GM21526 (cell line): ENCODE results near the gene CFAP221.
"Not testable (repeated sequence)": the region's sequence is repeated elsewhere in the genome, so short reads cannot be mapped to it uniquely, and the experiment has no call there.

Source experiments
- ATAC-seq: cut with Tn5 transposase; IDR thresholded peaks from one replicate; pipeline ENCODE4 v1.9.1; 2021; ENCODE audit warnings: moderate library complexity; ENCODE audit not compliant: unreplicated experiment, low FRiP score

The CFAP221 gene

DNA sequence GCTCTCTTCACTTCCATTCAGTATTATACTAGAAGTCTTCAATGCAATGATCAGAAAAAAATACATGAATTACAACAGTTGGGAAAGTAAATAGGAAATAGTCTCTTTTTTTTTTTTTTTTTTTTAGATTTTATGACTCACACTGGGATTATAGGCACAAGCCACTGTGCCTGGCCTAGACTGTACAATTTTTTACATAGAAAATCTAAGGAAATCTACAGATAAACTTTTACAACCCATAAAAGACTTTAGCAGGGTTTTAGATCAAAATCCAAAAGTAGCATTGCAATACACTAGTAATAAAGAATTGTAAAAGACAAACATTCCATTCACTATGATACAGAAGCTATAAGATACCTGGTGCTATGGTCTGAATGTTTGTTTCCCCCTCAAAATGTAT is 39.0 kb downstream of the CFAP221 start:
- no peak for ATAC-seq

DNA sequence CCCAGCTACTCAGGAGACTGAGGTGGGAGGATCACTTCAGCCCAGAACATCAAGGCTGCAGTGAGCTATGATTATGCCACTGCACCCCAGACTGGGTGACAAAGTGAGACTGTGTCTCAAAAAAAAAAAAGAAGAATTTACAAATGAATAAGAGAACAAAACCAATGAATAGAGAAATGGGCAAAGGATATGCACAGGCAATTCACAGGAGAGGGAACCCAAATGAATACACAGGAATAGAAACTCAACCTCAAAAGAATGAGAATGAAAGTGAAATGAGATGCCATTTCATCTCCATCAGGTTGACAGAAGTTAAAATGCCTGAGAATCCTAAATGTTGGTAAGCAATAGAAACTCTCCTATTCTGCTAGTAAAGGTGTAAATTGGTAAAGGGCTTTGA is 40.2 kb downstream of the CFAP221 start:
- ATAC-seq: no peak

DNA sequence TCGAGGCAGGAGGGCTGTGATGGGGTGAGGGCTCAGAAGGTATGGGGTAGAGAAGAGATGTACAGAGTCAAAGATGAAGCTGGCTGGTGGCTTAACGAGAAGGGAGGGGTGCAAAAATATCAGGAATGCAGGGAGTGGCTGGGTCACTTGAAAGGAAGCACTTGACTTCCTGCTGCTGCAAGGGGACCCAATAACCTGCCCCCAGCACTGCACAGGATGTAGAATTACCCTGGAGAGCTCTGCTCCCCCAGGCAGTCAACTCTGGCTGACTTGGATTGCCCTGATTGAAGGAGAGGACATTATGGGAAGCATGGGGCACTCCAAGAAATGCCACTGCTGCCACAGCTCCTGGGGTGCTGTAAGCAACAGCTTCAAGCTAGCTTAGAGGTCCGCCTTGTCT is 41.8 kb downstream of the CFAP221 start:
- no peak for ATAC-seq

DNA sequence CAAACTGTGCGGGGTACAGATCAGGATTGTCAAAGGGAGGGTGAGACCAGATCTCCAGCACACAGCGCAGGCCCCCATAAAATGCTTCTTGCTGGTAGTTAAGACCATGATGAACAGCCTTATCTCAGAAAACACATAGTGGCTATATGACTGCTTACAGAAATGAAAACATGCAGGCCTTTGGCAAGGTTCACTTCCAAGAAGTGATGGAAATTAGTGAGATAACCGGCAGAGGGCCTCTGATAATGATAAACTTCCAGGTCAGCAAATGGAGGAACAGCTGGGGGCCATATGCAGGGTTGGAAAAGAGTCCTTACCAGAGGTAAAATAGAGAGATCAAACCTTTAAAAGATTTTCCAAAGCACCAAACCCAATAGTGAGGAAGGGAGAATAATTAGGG is 46.6 kb downstream of the CFAP221 start:
- no peak for ATAC-seq

DNA sequence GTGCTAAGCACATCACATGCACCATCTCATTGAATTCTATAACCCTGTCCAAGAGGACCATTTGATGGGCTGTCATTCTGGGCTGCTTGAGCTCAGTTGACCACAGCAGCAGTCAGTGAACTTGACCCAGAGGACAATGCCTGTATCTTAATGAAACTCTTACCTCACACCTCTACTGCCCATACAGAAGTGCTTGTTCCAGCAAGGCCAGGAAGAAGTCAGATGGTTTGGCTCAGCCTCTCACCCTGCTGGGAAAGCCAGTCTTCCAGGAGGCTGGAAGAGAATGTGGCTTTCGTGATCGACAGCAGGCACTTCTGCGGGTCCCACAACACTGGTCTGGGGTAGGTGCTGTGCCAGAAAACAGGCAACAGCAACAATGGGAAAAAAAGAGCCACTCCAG is 47.3 kb downstream of the CFAP221 start:
- ATAC-seq: no peak

DNA sequence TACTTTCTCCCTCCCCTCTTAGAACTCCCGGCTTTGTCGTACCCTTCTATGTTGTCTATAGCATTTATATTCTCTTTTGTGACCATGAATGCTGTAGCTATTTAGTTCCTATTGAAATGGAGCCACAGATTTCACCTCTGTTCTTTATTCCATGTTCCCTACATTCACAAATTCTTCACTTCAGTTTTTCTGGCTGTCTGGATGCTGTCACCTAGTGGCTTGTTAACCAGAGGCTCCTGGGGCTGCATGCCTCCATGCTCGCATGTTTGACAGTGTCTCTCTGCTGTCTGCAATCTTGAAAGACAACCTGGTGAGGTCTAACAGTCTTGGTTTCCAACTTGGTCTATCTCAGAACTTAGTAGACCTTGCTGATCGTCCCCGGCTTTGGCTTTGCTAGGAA is 48.2 kb downstream of the CFAP221 start:
- no peak for ATAC-seq

DNA sequence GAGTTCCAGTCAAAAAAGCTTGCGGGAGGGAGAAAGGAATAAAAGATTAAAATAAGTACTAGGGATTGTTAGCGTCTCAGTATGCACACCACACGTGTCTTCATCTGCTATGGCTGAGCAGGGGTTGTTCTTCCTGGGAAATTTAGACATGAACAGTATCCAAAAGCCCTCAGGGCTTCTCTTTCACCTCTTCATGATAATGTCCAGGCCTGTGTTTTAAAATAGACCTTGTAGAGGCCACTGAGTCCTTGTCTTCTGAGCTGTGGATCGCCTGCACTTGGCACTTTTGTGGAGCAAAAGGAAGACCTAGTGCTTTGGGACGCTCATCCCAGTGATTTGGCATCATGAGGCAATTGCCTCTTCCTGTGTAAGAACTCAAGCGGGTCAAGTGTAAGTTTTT is 52.4 kb downstream of the CFAP221 start:
- no peak for ATAC-seq

DNA sequence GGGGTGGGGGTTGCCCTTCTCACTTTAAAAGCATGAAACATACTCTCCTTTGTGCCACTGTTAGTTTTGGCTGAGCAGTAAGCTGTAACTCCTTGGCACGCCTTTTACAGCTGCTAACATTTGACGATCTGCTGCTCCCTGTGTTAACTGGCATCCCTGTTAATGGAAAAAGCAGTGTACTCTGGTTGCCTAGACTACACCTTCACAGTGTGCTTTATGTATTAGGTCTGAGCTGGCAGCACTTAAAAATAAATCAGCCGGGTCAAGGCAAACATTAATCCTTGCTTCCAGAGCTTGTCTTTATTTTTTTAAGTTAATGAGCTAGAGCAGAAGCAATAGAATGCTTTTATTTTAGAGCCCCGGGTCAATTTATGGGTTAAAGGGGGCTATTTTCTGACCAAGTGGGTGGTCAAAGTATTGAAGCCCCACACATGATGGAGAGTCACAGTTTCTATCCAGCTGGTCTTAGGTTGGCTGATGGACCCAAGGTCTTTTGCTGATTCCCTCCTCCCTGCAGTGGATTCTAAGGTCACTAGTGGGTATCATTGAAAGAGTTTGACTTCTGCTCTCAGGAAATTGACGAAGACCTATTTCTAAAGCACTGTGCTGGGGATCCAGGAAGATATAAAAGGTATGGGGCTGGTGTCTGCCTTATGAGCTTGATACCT is 54.5 kb downstream of the CFAP221 start:
- no peak for ATAC-seq

DNA sequence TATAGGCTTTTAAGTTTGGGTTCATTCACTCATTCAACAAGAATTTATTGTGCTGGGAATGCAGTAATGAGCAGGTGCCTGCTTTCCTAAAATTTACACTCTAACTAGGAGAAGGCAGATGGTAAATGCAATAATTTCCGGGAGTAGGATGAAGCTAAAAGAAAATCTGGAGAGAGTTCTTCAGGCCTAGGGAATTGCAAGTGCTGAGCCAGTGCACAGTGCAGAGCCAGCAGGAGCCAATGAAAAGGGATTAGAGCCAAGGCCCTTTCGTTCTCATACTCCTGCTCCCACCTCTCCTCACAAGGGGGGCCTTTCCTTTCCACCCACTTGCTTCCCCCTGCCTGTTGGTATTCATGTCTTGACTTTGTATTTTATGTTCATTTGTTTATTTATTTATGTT is 55.1 kb downstream of the CFAP221 start:
- ATAC-seq: no peak

DNA sequence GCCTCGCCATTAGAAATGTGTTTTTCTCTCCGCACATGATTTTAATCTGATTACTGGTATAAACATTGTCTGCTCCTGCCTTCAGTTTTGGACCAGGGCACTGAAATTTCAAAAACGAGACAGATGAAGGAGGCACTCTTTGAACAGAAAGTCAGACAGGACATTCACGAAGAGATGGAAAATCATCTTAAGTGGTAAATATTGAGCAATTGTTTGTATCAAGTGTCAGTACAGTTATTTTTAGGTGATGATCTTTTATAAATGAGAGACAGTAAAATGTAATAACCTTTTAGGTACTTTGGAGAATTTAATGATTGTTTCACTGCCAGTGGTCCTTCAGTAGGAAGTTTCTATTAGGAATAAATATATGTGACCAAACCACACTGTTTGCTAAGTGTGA is 60.8 kb downstream of the CFAP221 start:
- ATAC-seq: no peak

DNA sequence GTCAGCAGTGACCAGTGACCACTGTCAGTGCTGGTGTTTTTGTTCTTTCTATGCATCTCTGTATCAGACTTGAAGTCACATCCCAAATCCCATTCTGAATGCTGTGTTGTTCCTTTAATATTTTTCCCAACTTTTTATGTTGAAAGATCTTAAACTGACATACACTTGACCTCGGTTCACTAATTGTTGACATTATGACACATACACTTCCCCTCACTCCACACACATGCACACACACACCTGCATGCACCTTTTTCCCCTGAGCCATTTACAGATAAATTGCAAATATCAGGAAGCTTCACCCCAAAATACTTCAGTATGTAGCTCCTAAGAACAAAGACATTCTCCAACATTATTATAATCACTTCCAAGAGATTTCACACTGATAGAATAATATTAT is 62.4 kb downstream of the CFAP221 start:
- ATAC-seq: no peak

DNA sequence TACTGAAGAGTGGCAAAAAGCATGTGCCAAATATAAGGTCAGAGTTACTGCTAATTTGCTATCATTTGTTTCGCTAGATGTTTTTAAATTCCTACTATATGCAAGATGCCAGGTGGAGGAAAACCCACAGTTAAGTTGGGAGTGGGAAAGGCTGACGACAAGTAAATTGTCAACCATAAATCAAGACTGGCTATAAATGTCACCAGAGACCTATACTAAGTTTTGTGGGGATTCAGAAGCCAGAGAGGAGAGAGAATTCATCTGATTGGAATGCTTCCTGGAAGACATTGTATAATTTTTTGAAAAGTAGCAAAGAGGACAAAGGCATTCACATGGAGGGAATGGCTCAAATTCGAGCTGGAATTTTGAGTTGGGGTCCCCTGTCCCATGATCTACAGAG is 64.3 kb downstream of the CFAP221 start:
- ATAC-seq: no peak

DNA sequence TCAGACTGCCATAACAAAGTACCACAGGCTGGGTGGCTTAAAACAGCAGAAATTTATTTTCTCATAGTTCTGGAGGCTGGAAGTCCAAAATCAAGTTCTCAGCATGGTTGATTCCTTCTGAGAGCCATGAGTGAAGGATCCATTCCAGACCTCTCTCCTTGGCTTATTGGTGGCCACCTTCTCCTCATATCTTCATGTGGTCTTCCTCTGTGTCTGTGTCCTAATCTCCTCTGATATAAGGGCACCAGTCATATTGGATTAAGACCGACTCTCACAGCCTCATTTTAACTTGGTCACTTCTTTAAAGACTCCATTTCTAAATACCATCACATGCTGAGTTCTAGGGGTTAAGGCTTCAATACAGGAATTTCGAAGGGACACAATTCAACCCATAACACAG is 65.1 kb downstream of the CFAP221 start:
- ATAC-seq: no peak

DNA sequence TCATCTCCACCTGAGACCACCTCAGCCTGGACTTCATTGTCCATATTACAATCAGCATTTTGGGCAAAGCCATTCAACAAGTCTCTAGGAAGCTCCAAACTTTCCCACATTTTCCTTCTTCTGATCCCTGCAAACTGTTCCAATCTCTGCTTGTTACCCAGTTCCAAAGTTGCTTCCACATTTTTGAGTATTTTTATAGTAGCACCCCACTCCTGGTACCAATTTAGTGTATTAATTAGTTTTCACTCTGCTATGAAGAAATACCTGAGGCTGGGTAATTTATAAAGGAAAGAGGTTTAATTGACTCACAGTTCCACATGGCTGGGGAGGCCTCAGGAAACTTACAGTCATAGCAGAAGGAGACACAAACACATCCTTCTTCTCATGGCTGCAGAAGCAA is 69.9 kb downstream of the CFAP221 start:
- not testable (repeated sequence) for ATAC-seq

DNA sequence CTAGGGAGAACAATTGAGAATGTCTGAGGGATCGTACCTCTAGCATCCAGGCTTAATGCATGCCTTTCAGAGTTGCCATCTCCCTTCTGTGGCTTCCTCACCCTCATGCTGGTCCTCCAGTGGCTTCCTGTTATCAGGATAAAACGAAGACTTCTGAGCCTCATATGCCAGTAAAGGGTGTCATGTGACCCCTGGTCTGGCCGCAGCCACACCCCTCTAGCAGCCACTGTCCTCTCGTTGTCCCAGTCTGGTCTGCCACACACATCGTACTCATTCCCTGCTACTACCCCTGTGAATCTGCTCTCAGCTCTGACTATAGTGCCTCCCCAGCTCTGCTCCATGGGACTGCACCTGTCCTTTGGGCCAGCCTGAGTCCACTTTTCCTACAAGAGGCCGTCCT is 72.2 kb downstream of the CFAP221 start:
- ATAC-seq: no peak

DNA sequence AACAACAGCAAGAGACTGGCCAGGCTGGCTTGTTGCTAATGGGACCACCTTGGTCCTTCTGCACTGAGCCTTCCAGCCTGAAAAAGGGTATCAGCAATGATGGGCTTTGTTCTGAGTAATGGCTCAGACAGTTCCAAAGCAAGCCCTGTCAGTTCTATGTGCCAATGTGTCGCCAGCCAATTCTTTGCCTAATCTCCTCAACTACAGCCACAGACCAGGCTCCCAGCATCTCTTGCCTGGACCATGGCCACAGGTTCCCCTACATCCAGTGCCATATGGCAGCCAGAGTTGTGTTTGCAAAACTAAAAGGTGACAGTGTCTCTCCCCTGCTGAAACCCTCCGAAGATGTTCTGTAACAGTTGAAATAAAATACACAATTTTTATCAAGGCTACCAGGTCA is 73.2 kb downstream of the CFAP221 start:
- no peak for ATAC-seq

DNA sequence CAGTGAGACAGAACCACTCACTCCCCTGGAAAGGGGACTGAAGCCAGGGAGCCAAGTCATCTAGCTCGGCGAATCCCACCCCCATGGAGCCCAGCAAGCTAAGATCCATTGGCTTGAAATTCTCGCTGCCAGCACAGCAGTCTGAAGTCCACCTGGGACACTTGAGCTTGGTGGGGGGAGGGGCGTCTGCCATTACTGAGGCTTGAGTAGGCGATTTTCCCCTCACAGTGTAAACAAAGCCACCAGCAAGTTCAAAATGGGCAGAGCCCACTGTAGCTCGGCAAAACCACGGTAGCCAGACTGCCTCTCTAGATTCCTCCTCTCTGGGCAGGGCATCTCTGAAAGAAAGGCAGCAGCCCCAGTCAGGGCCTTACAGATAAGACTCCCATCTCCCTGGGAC is 74.5 kb downstream of the CFAP221 start:
- ATAC-seq: not testable (repeated sequence)

DNA sequence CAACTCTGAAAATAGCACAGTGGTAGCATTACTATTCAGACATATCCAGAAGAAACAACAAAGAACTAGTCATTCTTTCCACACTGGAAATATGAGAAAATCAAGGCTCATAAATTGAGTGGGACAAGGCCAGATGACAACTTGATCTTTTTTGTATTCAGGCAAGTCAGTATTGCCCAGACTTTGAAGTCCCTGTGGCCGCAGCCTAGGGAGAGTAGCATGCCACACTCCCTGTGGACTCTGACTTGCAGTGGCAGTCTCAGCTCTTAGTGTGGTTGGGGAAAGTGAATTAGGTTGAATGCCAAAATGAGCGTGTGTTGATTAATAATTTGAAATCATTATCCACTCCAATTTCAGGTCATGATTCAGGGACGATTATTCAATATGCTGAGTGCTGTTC is 81.0 kb downstream of the CFAP221 start:
- ATAC-seq: no peak

DNA sequence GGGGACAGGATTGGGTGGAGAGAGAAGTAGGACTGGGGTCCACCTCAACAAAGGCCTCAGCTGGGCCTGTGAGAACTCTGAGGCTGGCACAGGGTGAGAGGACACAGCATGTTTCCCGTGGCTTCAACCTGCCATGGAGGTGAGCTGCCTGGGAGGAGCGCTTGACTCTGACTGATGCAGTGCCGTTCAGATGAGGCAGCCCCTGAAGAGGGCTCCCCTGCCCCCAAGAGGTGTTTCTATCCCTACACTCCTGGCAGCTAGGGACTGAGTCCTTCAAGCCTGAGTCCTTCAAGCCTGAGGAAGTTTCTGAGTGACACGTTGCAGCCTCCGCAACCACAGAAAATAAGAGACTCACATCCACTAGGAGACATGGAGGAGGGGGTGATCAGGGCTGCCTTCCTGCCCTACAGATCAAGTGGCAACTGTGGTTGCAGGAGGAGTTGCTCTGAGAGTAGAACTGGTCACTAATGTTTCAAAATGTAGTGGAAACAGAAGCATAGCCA is 85.1 kb downstream of the CFAP221 start:
- ATAC-seq: no peak

DNA sequence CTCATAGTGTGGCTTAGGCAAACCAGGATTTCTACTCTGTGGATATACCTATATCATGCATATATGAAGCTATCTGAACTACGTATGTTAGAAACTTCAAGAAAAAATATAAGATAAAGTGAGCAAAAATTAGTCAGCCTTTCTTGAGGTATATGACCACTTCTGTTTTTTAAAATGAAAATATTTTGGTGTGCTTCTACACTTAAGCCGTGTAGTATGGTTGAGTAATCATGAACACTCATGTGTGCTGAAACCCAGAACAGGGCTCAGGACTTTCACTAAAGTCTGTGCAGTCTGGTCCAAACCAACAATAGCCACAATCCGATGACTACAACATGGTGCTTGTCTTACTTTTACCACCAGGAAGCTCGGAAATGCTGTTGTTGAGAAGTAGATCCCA is 85.9 kb downstream of the CFAP221 start:
- ATAC-seq: no peak

DNA sequence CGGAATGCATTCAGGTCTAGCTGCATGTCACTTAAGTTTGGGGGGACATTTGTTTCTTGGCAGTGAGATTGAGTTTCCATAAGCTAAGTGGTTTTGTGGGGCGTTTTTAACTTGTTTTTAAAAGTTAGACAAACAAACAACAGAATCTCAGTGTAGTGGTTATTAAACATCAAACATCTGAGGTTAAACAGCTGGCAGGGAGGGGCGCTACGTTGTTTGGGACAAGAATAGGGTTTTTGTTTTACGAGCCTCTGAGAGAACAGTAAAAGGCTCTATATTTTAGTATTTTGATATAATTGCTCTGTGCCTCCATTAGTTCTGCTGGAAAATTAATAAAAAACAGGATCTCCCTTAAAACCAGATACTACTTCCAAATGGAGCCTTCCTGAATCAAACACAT is 93.1 kb downstream of the CFAP221 start:
- no peak for ATAC-seq

DNA sequence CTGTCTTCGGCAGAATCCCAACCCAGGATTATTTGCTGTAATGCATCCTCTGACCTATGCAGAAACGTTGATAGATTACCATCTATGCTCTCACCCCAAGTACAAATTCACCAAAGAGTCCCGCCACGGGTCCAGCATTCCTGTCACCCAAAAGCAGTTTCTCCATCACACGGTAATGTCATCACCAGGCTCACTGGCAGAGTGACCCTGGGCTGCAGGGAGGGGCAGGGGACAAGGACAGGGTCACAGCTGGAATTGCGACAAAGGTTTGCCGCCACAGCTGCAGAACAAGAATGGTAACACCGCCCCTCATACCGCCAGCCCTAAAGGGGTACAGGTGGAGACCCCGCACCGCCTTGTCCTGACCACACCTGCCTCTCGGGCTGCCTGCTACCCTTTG is 94.0 kb downstream of the CFAP221 start:
- ATAC-seq: no peak
